ENCODE results near the gene CELA2B.
"Not testable (repeated sequence)": the region's sequence is repeated elsewhere in the genome, so short reads cannot be mapped to it uniquely, and the experiment has no call there.

The CELA2B gene

GRCh38 chr1:15445390-15446122 is 30.3 kb upstream of the CELA2B start:
- DNase-seq: no peak

GRCh38 chr1:15446212-15446611 is 29.7 kb upstream of the CELA2B start:
- no peak for DNase-seq

- no peak for DNase-seq
Observed at GRCh38 chr1:15448877-15449462, 26.9 kb upstream of the CELA2B start.

GRCh38 chr1:15449567-15449966 is 26.3 kb upstream of the CELA2B start:
- DNase-seq: no peak

GRCh38 chr1:15451014-15451722 is 24.7 kb upstream of the CELA2B start:
- DNase-seq: no peak

- no peak for DNase-seq
Observed at GRCh38 chr1:15452216-15452615, 23.7 kb upstream of the CELA2B start.

GRCh38 chr1:15452866-15453571 is 22.9 kb upstream of the CELA2B start:
- no peak for DNase-seq

GRCh38 chr1:15453734-15454133 is 22.2 kb upstream of the CELA2B start:
- DNase-seq: no peak

GRCh38 chr1:15454256-15454655 is 21.6 kb upstream of the CELA2B start:
- DNase-seq: no peak

- no peak for DNase-seq
Observed at GRCh38 chr1:15455522-15455921, 20.4 kb upstream of the CELA2B start.

GRCh38 chr1:15456313-15456954 is 19.5 kb upstream of the CELA2B start, which contains the start of gene CELA2A:
Gene CELA2A, plus strand, starts transcription at chr1:15456732. Its CDS starts 22 bp downstream, at chr1:15456754.
- DNase-seq: no peak

- DNase-seq: no peak
Observed at GRCh38 chr1:15457585-15457984, 18.3 kb upstream of the CELA2B start.

- not testable (repeated sequence) for DNase-seq
Observed at GRCh38 chr1:15458388-15458787, 17.5 kb upstream of the CELA2B start.

- DNase-seq: no peak
Observed at GRCh38 chr1:15459771-15460707, 15.9 kb upstream of the CELA2B start.

- DNase-seq: no peak
Observed at GRCh38 chr1:15460708-15461095, 15.2 kb upstream of the CELA2B start.

GRCh38 chr1:15463064-15463800 is 12.7 kb upstream of the CELA2B start:
- DNase-seq: not testable (repeated sequence)

- DNase-seq: not testable (repeated sequence)
Observed at GRCh38 chr1:15463926-15464322, 12.0 kb upstream of the CELA2B start.

- no peak for DNase-seq
Observed at GRCh38 chr1:15465674-15466073, 10.2 kb upstream of the CELA2B start.

GRCh38 chr1:15466955-15467625 is 8.8 kb upstream of the CELA2B start:
- not testable (repeated sequence) for DNase-seq

GRCh38 chr1:15468145-15468544 is 7.8 kb upstream of the CELA2B start:
- no peak for DNase-seq
